BLaER1 (cell line): ENCODE data around the gene IL31RA.

Source experiments
- H3K27ac ChIP-seq: shearing (Covaris generic); formaldehyde crosslinking; 2 replicates; pipeline ENCODE4 v1.8.1; 2022
- H3K27me3 ChIP-seq: shearing (Covaris generic); formaldehyde crosslinking; 2 replicates; pipeline ENCODE4 v1.8.1; 2022
- H3K36me3 ChIP-seq: shearing (Covaris generic); formaldehyde crosslinking; 2 replicates; pipeline ENCODE4 v1.8.1; 2022
- H3K4me1 ChIP-seq: shearing (Covaris generic); formaldehyde crosslinking; 2 replicates; pipeline ENCODE4 v1.8.1; 2022
- H3K4me2 ChIP-seq: shearing (Covaris generic); formaldehyde crosslinking; 2 replicates; pipeline ENCODE4 v1.8.1; 2022
- H3K4me3 ChIP-seq: shearing (Covaris generic); formaldehyde crosslinking; 2 replicates; pipeline ENCODE4 v1.8.1; 2022
- H3K9ac ChIP-seq: shearing (Covaris generic); formaldehyde crosslinking; 2 replicates; pipeline ENCODE4 v1.8.1; 2022
- H3K9me3 ChIP-seq: shearing (Covaris generic); formaldehyde crosslinking; 2 replicates; pipeline ENCODE4 v1.8.1; 2022
- H4K20me1 ChIP-seq: shearing (Covaris generic); formaldehyde crosslinking; 2 replicates; pipeline ENCODE4 v1.8.1; 2022
- Cebpa-rat ChIP-seq: shearing (Covaris generic); IDR thresholded peaks from 2 replicates; pipeline ENCODE4 v1.8.1; 2022

The IL31RA gene

GRCh38 chr5:55921617-55922016, 70.5 kb downstream of the IL31RA start:
- no peak overlapping the region for H3K9ac ChIP-seq

GRCh38 chr5:55923177-55923771, 72.1 kb downstream of the IL31RA start:
- TF ChIP-seq Cebpa-rat: no peak
- Histone ChIP-seq H3K36me3 (no peaks in the 10 kb centered on the region), H3K4me2 (peak overlapping the region; percentile 90), H3K9me3 (no peaks in the 10 kb centered on the region), H3K9ac (peak overlapping the region; percentile 60), H3K27ac (peak overlapping the region; percentile 38; the same call in 1 of the 2 replicates), H3K4me1 (peaks cover 23% of the 10 kb centered on the region), H3K27me3 (no peaks in the 10 kb centered on the region), H4K20me1 (no peaks in the 10 kb centered on the region), H3K4me3 (peak overlapping the region; percentile 55; the same call in 1 of the 2 replicates)

More at GRCh38 chr5:55921617-55922016, 70.5 kb downstream of the IL31RA start:
- H3K4me1 ChIP-seq: peaks cover 23% of the 10 kb centered on the region
- H3K4me3 ChIP-seq: no peak overlapping the region
- no peaks in the 10 kb centered on the region for H4K20me1 ChIP-seq
- H3K9me3 ChIP-seq: no peaks in the 10 kb centered on the region
- no peak overlapping the region for H3K27ac ChIP-seq
- H3K27me3 ChIP-seq: no peaks in the 10 kb centered on the region
- no peak overlapping the region for H3K4me2 ChIP-seq
- no peak for TF ChIP-seq Cebpa-rat
- no peaks in the 10 kb centered on the region for H3K36me3 ChIP-seq

GRCh38 chr5:55923865-55924500, 72.8 kb downstream of the IL31RA start:
- Histone ChIP-seq H3K4me1 (peaks cover 23% of the 10 kb centered on the region), H3K27me3 (no peaks in the 10 kb centered on the region), H3K4me3 (no peak overlapping the region), H3K9me3 (no peaks in the 10 kb centered on the region), H3K27ac (no peak overlapping the region), H3K36me3 (no peaks in the 10 kb centered on the region), H3K9ac (no peak overlapping the region), H4K20me1 (no peaks in the 10 kb centered on the region), H3K4me2 (peak overlapping the region; percentile 90)
- no peak for TF ChIP-seq Cebpa-rat

GRCh38 chr5:55924744-55925143, 73.6 kb downstream of the IL31RA start:
- TF ChIP-seq Cebpa-rat: no peak
- H3K27ac ChIP-seq: no peak overlapping the region
- no peaks in the 10 kb centered on the region for H3K9me3 ChIP-seq

GRCh38 chr5:55925181-55925580, 74.0 kb downstream of the IL31RA start:
- no peak overlapping the region for H3K27ac ChIP-seq
- H3K36me3 ChIP-seq: no peaks in the 10 kb centered on the region
- no peak overlapping the region for H3K4me2 ChIP-seq
- H3K4me1 ChIP-seq: peaks cover 13% of the 10 kb centered on the region
- H3K9me3 ChIP-seq: no peaks in the 10 kb centered on the region
- H3K27me3 ChIP-seq: no peaks in the 10 kb centered on the region
- H3K4me3 ChIP-seq: no peak overlapping the region
- H3K9ac ChIP-seq: no peak overlapping the region
- H4K20me1 ChIP-seq: no peaks in the 10 kb centered on the region
- TF ChIP-seq Cebpa-rat: no peak

More at GRCh38 chr5:55924744-55925143, 73.6 kb downstream of the IL31RA start:
- Histone ChIP-seq H4K20me1 (no peaks in the 10 kb centered on the region), H3K27me3 (no peaks in the 10 kb centered on the region), H3K4me2 (no peak overlapping the region), H3K36me3 (no peaks in the 10 kb centered on the region), H3K9ac (no peak overlapping the region), H3K4me3 (no peak overlapping the region), H3K4me1 (peaks cover 17% of the 10 kb centered on the region)

- H3K27me3 ChIP-seq: no peaks in the 10 kb centered on the region
- no peaks in the 10 kb centered on the region for H3K36me3 ChIP-seq
- H3K9ac ChIP-seq: no peak overlapping the region
- no peak overlapping the region for H3K27ac ChIP-seq
- peaks cover 12% of the 10 kb centered on the region for H3K4me1 ChIP-seq
- no peaks in the 10 kb centered on the region for H4K20me1 ChIP-seq
- no peak for TF ChIP-seq Cebpa-rat
- no peak overlapping the region for H3K4me2 ChIP-seq
- no peak overlapping the region for H3K4me3 ChIP-seq
- H3K9me3 ChIP-seq: no peaks in the 10 kb centered on the region
Measured at GRCh38 chr5:55925712-55926111, 74.6 kb downstream of the IL31RA start.

GRCh38 chr5:55926476-55926875, 75.3 kb downstream of the IL31RA start:
- no peaks in the 10 kb centered on the region for H3K9me3 ChIP-seq
- no peak overlapping the region for H3K27ac ChIP-seq
- no peak overlapping the region for H3K4me2 ChIP-seq
- no peak for TF ChIP-seq Cebpa-rat
- H3K27me3 ChIP-seq: no peaks in the 10 kb centered on the region
- H3K9ac ChIP-seq: no peak overlapping the region
- H3K4me1 ChIP-seq: peaks cover 12% of the 10 kb centered on the region
- no peak overlapping the region for H3K4me3 ChIP-seq
- no peaks in the 10 kb centered on the region for H4K20me1 ChIP-seq
- H3K36me3 ChIP-seq: no peaks in the 10 kb centered on the region

- Histone ChIP-seq H3K4me3 (no peak overlapping the region), H3K9me3 (no peaks in the 10 kb centered on the region), H3K9ac (no peak overlapping the region), H3K27ac (no peak overlapping the region), H3K4me2 (no peak overlapping the region), H3K27me3 (no peaks in the 10 kb centered on the region), H3K4me1 (peaks cover 9% of the 10 kb centered on the region), H4K20me1 (no peaks in the 10 kb centered on the region), H3K36me3 (no peaks in the 10 kb centered on the region)
- no peak for TF ChIP-seq Cebpa-rat
Measured at GRCh38 chr5:55927861-55928655, 76.9 kb downstream of the IL31RA start.

- no peak overlapping the region for H3K4me3 ChIP-seq
- no peak for TF ChIP-seq Cebpa-rat
Measured at GRCh38 chr5:55929020-55929799, 78.1 kb downstream of the IL31RA start.

More at GRCh38 chr5:55929020-55929799, 78.1 kb downstream of the IL31RA start:
- Histone ChIP-seq H3K36me3 (no peaks in the 10 kb centered on the region), H3K4me1 (no peaks in the 10 kb centered on the region), H3K27ac (no peak overlapping the region), H3K9ac (no peak overlapping the region), H3K4me2 (no peak overlapping the region), H3K27me3 (no peaks in the 10 kb centered on the region), H3K9me3 (no peaks in the 10 kb centered on the region), H4K20me1 (no peaks in the 10 kb centered on the region)
